Kidney epithelial cell (primary cell): ENCODE data around the gene HMX3. TPM values are rescaled to one million over a fixed set of nuclear protein-coding genes. Genes with fewer than 3 reads are reported as not detected.
"Not testable (repeated sequence)": the region's sequence is repeated elsewhere in the genome, so short reads cannot be mapped to it uniquely, and the experiment has no call there.

Experiments used
- DNase-seq: peaks from one replicate; pipeline ENCODE4 v3.0.0-alpha.2; 2010; ENCODE audit warnings: low read depth
- H3K27me3 ChIP-seq: 2 replicates; pipeline ENCODE4 v1.6.0; 2011; ENCODE audit warnings: low read length; ENCODE audit not compliant: control insufficient read depth, insufficient read depth
- H3K36me3 ChIP-seq: 2 replicates; pipeline ENCODE4 v1.5.1; 2011; ENCODE audit warnings: low read length; ENCODE audit not compliant: control insufficient read depth, insufficient read depth
- H3K4me3 ChIP-seq: 2 replicates; pipeline ENCODE4 v1.5.1; 2011; ENCODE audit warnings: low read depth, mild to moderate bottlenecking, control low read depth, low read length
- total RNA-seq: library from RNA; depleted of rRNA; stranded (reverse); fragments of >200 nt; gene quantifications from 2 replicates; pipeline ENCODE4 v1.2.3, GENCODE V29; 2015
- TF ChIP-seq, protein P1 (sequence below): IDR thresholded peaks from 2 replicates; pipeline ENCODE4 v1.5.1; 2011; ENCODE audit warnings: mild to moderate bottlenecking, moderate library complexity, low read length, control low read depth, inconsistent platforms; ENCODE audit not compliant: insufficient read depth, poor library complexity, severe bottlenecking

The HMX3 gene
- total RNA-seq, 1 donor from 2014 or later: 0.08 TPM

DNA sequence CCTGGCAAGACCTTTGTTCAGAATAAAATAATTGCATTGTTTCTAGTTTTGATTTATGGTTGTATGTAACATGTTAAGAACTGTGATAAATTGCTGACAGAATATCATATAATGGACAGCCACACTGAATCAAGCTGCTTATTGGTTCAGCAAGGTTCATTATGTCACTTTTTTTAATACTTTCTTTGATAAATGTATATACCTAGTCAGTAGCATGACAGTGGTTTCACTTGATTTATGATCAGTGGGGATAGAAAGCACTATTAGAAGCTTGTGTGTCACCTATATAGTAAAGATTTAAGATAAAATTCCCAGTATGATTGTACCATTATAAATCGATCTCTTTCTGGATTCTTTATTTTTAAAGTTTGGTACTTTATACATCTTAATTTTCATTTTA lies 22.9 kb downstream of the HMX3 start:
- peaks cover 6% of the 10 kb centered on the region for H3K36me3 ChIP-seq
- no peak overlapping the region for H3K4me3 ChIP-seq
- TF ChIP-seq, protein P1, sequence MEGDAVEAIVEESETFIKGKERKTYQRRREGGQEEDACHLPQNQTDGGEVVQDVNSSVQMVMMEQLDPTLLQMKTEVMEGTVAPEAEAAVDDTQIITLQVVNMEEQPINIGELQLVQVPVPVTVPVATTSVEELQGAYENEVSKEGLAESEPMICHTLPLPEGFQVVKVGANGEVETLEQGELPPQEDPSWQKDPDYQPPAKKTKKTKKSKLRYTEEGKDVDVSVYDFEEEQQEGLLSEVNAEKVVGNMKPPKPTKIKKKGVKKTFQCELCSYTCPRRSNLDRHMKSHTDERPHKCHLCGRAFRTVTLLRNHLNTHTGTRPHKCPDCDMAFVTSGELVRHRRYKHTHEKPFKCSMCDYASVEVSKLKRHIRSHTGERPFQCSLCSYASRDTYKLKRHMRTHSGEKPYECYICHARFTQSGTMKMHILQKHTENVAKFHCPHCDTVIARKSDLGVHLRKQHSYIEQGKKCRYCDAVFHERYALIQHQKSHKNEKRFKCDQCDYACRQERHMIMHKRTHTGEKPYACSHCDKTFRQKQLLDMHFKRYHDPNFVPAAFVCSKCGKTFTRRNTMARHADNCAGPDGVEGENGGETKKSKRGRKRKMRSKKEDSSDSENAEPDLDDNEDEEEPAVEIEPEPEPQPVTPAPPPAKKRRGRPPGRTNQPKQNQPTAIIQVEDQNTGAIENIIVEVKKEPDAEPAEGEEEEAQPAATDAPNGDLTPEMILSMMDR: no peak
- H3K27me3 ChIP-seq: no peaks in the 10 kb centered on the region
- DNase-seq: no peak

DNA sequence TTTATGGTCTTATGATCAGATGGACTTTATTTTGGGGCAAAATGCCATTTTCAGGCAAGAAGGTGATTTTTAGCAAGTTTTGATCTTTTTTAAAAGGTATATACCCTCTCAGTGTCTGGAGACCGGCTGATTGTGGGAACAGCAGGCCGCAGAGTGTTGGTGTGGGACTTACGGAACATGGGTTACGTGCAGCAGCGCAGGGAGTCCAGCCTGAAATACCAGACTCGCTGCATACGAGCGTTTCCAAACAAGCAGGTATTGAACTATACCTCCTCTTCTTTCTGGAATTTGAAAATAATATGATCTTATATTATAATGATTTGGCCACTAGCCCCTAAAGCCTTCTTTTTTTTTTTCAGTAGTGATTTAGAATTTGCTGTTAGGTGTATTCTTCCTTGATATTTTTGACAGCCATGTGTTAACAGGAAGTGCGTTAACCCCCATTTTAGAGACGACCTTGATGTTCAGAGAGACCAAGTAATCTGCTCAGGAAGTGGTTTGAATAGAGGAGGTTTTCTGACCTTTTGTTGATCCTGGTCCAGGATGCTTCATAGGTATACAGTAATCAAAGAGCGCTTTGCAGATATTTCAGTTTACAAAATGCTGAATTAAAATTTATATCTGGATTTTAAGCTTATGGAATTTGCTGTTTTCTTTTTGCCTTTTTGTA lies 24.7 kb downstream of the HMX3 start:
- no peak for DNase-seq
- Histone ChIP-seq H3K4me3 (no peak overlapping the region), H3K27me3 (no peaks in the 10 kb centered on the region), H3K36me3 (peaks cover 6% of the 10 kb centered on the region)
- TF ChIP-seq, protein P1: no peak

DNA sequence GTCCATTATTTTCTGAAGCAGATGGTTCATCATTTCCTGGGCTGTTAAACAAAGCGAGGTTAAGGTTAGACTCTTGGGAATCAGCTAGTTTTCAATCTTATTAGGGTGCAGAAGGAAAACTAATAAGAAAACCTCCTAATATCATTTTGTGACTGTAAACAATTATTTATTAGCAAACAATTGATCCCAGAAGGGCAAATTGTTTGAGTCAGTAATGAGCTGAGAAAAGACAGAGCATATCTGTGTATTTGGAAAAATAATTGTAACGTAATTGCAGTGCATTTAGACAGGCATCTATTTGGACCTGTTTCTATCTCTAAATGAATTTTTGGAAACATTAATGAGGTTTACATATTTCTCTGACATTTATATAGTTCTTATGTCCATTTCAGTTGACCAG lies 28.5 kb downstream of the HMX3 start:
- no peak overlapping the region for H3K4me3 ChIP-seq
- H3K27me3 ChIP-seq: no peaks in the 10 kb centered on the region
- TF ChIP-seq, protein P1: no peak
- DNase-seq: no peak
- H3K36me3 ChIP-seq: peaks cover 6% of the 10 kb centered on the region

DNA sequence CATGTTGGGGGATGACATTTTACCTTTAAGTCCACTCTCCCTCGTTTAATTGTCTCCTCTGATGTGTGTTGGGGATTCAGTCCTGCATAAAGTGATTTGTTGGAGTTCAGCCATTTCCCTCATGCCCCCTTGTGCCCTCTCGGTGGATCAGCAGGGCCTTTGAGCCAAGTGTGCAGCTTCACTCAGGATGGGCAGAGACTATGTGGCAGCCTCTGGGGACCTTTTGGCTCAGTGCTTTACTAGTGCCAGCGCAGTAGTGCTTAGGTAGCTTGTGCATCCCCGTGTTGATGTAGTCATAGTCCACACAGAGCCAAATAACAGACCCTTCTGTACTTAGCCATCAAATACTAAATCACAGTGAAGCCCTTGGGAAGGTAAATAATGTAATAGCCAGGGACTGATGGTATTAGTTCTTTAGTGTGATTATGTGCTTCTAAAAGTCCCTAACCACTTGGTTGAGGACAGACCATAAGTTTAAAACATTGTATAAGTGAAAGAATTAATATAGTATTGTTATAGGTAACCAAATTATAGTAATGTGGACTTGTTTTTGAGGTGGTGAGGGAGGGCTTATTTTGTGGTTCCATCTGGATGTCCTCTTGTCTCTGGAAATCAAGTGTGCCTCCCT lies 29.8 kb downstream of the HMX3 start:
- Histone ChIP-seq H3K27me3 (no peaks in the 10 kb centered on the region), H3K36me3 (peaks cover 4% of the 10 kb centered on the region), H3K4me3 (no peak overlapping the region)
- no peak for DNase-seq
- TF ChIP-seq, protein P1: no peak

DNA sequence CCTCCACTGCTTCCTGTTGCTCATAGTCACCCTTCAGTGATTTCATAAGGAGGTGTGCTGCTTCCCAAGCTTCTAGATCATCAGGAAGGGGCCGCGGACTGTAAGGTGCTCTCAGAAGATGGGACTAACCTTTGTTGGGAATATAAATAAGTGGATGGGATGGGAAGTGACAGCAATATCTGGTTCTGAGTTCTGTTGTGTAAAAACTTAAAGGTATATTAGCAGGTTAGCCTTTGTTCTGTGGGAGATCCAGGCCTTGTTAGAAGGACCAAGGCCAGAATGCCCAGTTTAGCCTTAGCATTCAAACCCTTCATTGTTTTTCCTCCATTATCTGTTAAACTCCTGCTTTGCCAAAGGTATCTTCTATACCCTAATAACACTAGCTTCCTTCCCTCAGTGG lies 30.8 kb downstream of the HMX3 start:
- H3K36me3 ChIP-seq: peaks cover 3% of the 10 kb centered on the region
- H3K27me3 ChIP-seq: no peaks in the 10 kb centered on the region
- H3K4me3 ChIP-seq: no peak overlapping the region
- no peak for DNase-seq
- TF ChIP-seq, protein P1: no peak

DNA sequence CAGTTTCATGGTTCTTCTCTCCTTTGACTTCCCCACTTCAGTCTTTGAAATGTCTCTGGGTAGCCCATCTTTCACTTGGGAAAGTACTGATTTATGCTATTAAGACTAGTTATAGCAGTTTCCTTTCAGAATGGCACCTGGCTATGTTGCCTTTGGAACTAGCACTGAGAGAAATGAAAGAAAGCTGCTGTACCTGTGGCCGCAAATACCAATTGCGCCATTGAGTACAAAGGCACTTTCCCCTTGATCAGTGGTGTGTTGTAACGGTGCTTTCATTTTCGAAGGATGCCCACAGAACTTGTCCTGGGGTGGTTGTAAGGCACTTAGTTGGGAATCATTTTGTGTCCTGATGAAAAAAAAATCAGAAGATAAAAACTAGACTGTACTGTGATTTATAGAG lies 35.2 kb downstream of the HMX3 start:
- Histone ChIP-seq H3K27me3 (no peaks in the 10 kb centered on the region), H3K4me3 (no peak overlapping the region), H3K36me3 (no peaks in the 10 kb centered on the region)
- no peak for DNase-seq
- TF ChIP-seq, protein P1: no peak

DNA sequence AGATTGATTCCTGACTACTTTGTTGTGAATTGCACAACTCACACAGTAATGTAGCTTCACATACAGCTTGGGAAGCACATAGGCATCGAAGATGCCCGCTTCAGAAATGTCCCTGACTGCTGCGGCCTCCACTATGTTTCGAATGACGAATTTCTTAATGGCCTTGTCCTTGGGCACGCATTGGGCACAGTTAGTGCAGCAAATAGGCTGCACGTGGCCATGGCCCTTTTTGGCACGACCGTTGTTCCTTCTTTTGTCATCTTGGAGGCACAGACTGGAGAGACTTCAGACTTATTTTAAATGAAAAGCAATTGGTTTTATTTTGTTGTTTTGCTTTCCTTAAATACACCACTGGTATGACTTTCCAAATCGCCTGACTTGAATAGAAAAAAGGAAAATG lies 35.8 kb downstream of the HMX3 start:
- H3K36me3 ChIP-seq, DNase-seq, H3K27me3 ChIP-seq, H3K4me3 ChIP-seq: not testable (repeated sequence)
